Neuronal stem cell (in vitro differentiated cells): ENCODE data around the gene ZNF12.
"Not testable (repeated sequence)": the region's sequence is repeated elsewhere in the genome, so short reads cannot be mapped to it uniquely, and the experiment has no call there.

Experiments
- DNase-seq: peaks from one replicate; pipeline ENCODE4 v3.0.0-alpha.2; 2013; ENCODE audit warnings: low spot score
- H2AFZ ChIP-seq: one replicate; pipeline ENCODE4 v1.6.1; 2013; ENCODE audit warnings: mild to moderate bottlenecking, low read length, inconsistent platforms
- H2AK5ac ChIP-seq: 2 replicates; pipeline ENCODE4 v1.6.1; 2013; ENCODE audit warnings: low read depth, mild to moderate bottlenecking, inconsistent platforms, low read length, moderate library complexity, mixed read lengths
- H2BK120ac ChIP-seq: 2 replicates; pipeline ENCODE4 v1.6.1; 2013; ENCODE audit warnings: low read depth, mild to moderate bottlenecking, inconsistent platforms, low read length, moderate library complexity, mixed read lengths
- H2BK12ac ChIP-seq: one replicate; pipeline ENCODE4 v1.6.1; 2013; ENCODE audit warnings: low read length, inconsistent platforms
- H2BK15ac ChIP-seq: 2 replicates; pipeline ENCODE4 v1.6.1; 2013; ENCODE audit warnings: mild to moderate bottlenecking, low read length, inconsistent platforms, mixed read lengths
- H2BK5ac ChIP-seq: one replicate; pipeline ENCODE4 v1.6.1; 2013; ENCODE audit warnings: inconsistent platforms, mild to moderate bottlenecking, low read length, moderate library complexity
- H3K14ac ChIP-seq: one replicate; pipeline ENCODE4 v1.6.1; 2013; ENCODE audit warnings: low read length, inconsistent platforms
- H3K18ac ChIP-seq: 2 replicates; pipeline ENCODE4 v1.6.1; 2013; ENCODE audit warnings: low read length, inconsistent platforms
- H3K23ac ChIP-seq: 2 replicates; pipeline ENCODE4 v1.6.1; 2013; ENCODE audit warnings: low read depth, mild to moderate bottlenecking, mixed read lengths, low read length, inconsistent platforms; ENCODE audit not compliant: poor library complexity
- H3K27ac ChIP-seq: replicated peaks from 3 replicates; pipeline ENCODE4 v1.5.1; 2013; ENCODE audit warnings: low read length, inconsistent platforms
- H3K27me3 ChIP-seq, 3 experiments: 2 replicates each; pipeline ENCODE4 v1.6.1; 2013; ENCODE audit warnings: low read length in 3 of 3, mild to moderate bottlenecking in 2 of 3, inconsistent platforms in 1 of 3, low read depth in 1 of 3, mixed read lengths in 1 of 3, moderate library complexity in 1 of 3; ENCODE audit not compliant: control insufficient read depth in 3 of 3, insufficient read depth in 3 of 3
- H3K36me3 ChIP-seq, 2 donors: replicated peaks in 1 of 2; 2 replicates each; pipeline ENCODE4 v1.6.1; 2013; ENCODE audit warnings: low read length in 2 of 2; ENCODE audit not compliant: control insufficient read depth in 2 of 2, insufficient read depth in 2 of 2
- H3K4ac ChIP-seq: 2 replicates; pipeline ENCODE4 v1.6.1; 2013; ENCODE audit warnings: inconsistent platforms, mild to moderate bottlenecking, low read length, moderate library complexity
- H3K4me1 ChIP-seq, 2 donors: 1 replicate in 1 of 2; 2 replicates in 1 of 2; pipeline ENCODE4 v1.6.1; 2013; ENCODE audit warnings: low read length in 2 of 2, low read depth in 1 of 2; ENCODE audit not compliant: control insufficient read depth in 2 of 2, insufficient read depth in 1 of 2
- H3K4me2 ChIP-seq: one replicate; pipeline ENCODE4 v1.6.1; 2013; ENCODE audit warnings: mild to moderate bottlenecking, low read length, inconsistent platforms; ENCODE audit not compliant: insufficient read depth, poor library complexity, severe bottlenecking
- H3K4me3 ChIP-seq, 2 donors: 2 replicates each; pipeline ENCODE4 v1.5.1; 2013; ENCODE audit warnings: low read length in 2 of 2, mild to moderate bottlenecking in 2 of 2, inconsistent platforms in 1 of 2, moderate library complexity in 1 of 2
- H3K79me1 ChIP-seq: one replicate; pipeline ENCODE4 v1.6.1; 2013; ENCODE audit warnings: low read depth, mild to moderate bottlenecking, inconsistent platforms, low read length, moderate library complexity
- H3K9ac ChIP-seq: one replicate; pipeline ENCODE4 v1.6.1; 2013; ENCODE audit warnings: mild to moderate bottlenecking, low read depth, low read length, inconsistent platforms; ENCODE audit not compliant: poor library complexity
- H3K9me3 ChIP-seq, 2 donors: replicated peaks in 1 of 2; 2 replicates each; pipeline versions ENCODE3 to v1.6.1; 2013; ENCODE audit warnings: low read length in 2 of 2, mild to moderate bottlenecking in 2 of 2, inconsistent platforms in 1 of 2, low read depth in 1 of 2, mixed read lengths in 1 of 2, moderate library complexity in 1 of 2; ENCODE audit not compliant: control insufficient read depth in 2 of 2, insufficient read depth in 1 of 2
- H4K8ac ChIP-seq: one replicate; pipeline ENCODE4 v1.6.1; 2013; ENCODE audit warnings: low read depth, mild to moderate bottlenecking, inconsistent platforms, low read length, moderate library complexity
- H4K91ac ChIP-seq: one replicate; pipeline ENCODE4 v1.6.1; 2013; ENCODE audit warnings: low read length, low read depth, mild to moderate bottlenecking, inconsistent platforms; ENCODE audit not compliant: poor library complexity
- WGBS, 2 donors: extraction: QIAGEN DNeasy Blood & Tissue Kit; methylation state at CpG; one replicate each; pipeline ENCODE4 v1.1.7; 2013; ENCODE audit warnings: missing lambda C conversion rate in 2 of 2, mixed read lengths in 1 of 2; ENCODE audit not compliant: insufficient read length in 2 of 2, insufficient replicate concordance in 1 of 2; ENCODE audit errors: extremely low coverage in 2 of 2; 5-methylcytosine and 5-hydroxymethylcytosine counted together

ZNF12 gene

GRCh38 chr7:6724351-6724750, 17.6 kb upstream of the ZNF12 start:
- H3K18ac ChIP-seq = not testable (repeated sequence)

GRCh38 chr7:6718124-6718523, 11.4 kb upstream of the ZNF12 start:
- Histone ChIP-seq H2AK5ac (no peak overlapping the region), H3K9me3 (no peaks in the 10 kb centered on the region), H3K14ac (no peak overlapping the region), H3K9ac (no peak overlapping the region), H3K18ac (no peak overlapping the region), H2BK12ac (no peak overlapping the region), H3K27me3 (no peaks in the 10 kb centered on the region), H2BK5ac (no peak overlapping the region), H3K36me3 (no peaks in the 10 kb centered on the region), H2BK120ac (no peak overlapping the region), H4K8ac (no peak overlapping the region), H2BK15ac (no peak overlapping the region), H3K79me1 (no peaks in the 10 kb centered on the region), H3K4me2 (no peak overlapping the region), H3K27ac (no peak overlapping the region), H2AFZ (no peak overlapping the region), H3K4me3 (no peak overlapping the region), H3K4me1 (no peaks in the 10 kb centered on the region), H4K91ac (no peak overlapping the region), H3K23ac (no peak overlapping the region), H3K4ac (no peak overlapping the region)
- DNase-seq = no peak
- no CpG with 5 or more reads among the region's 6 CpGs for WGBS, 2 donors

More at GRCh38 chr7:6724351-6724750, 17.6 kb upstream of the ZNF12 start:
- H3K14ac ChIP-seq, H3K36me3 ChIP-seq, H4K91ac ChIP-seq, H3K27ac ChIP-seq, H4K8ac ChIP-seq, H2BK15ac ChIP-seq, H2BK120ac ChIP-seq, H3K9me3 ChIP-seq, H3K27me3 ChIP-seq, H3K4me1 ChIP-seq, H3K4ac ChIP-seq, H2BK5ac ChIP-seq, H2AFZ ChIP-seq, DNase-seq, H3K9ac ChIP-seq, H2AK5ac ChIP-seq, H3K4me3 ChIP-seq, H3K23ac ChIP-seq, H3K4me2 ChIP-seq, H2BK12ac ChIP-seq, H3K79me1 ChIP-seq: not testable (repeated sequence)
- no CpG with 5 or more reads among the region's 4 CpGs for whole genome bisulfite sequencing, 2 donors

- not testable (repeated sequence) for H3K36me3 ChIP-seq, H3K79me1 ChIP-seq, H3K27me3 ChIP-seq, H2AK5ac ChIP-seq, H2BK12ac ChIP-seq, H3K9me3 ChIP-seq, H2AFZ ChIP-seq, H3K23ac ChIP-seq, H3K4ac ChIP-seq, H3K9ac ChIP-seq, H3K4me1 ChIP-seq, H3K4me2 ChIP-seq, H4K91ac ChIP-seq, H3K14ac ChIP-seq, H3K18ac ChIP-seq, DNase-seq, H2BK15ac ChIP-seq, H4K8ac ChIP-seq, H2BK120ac ChIP-seq, H3K27ac ChIP-seq, H3K4me3 ChIP-seq, H2BK5ac ChIP-seq
- WGBS, 2 donors = no CpG with 5 or more reads among the region's 9 CpGs
Measured at GRCh38 chr7:6715898-6716297, 9.2 kb upstream of the ZNF12 start.

- Histone ChIP-seq H3K4me1 (no peaks in the 10 kb centered on the region), H3K4ac (no peak overlapping the region), H3K18ac (no peak overlapping the region), H3K27ac (no peak overlapping the region), H3K27me3 (no peaks in the 10 kb centered on the region), H2AFZ (no peak overlapping the region), H2BK120ac (no peak overlapping the region), H3K23ac (no peak overlapping the region), H3K9me3 (no peaks in the 10 kb centered on the region), H4K8ac (no peak overlapping the region), H3K14ac (no peak overlapping the region), H3K4me3 (no peak overlapping the region), H3K36me3 (no peaks in the 10 kb centered on the region), H3K79me1 (no peaks in the 10 kb centered on the region), H3K4me2 (no peak overlapping the region), H2BK15ac (no peak overlapping the region), H4K91ac (no peak overlapping the region), H3K9ac (no peak overlapping the region), H2BK5ac (no peak overlapping the region), H2BK12ac (no peak overlapping the region), H2AK5ac (no peak overlapping the region)
- no peak for DNase-seq
- WGBS, 2 donors = no CpG with 5 or more reads among the region's 5 CpGs
Measured at GRCh38 chr7:6714360-6714759, 7.6 kb upstream of the ZNF12 start.
